Measurements from ENCODE around the gene CATSPERZ.

The CATSPERZ gene

GRCh38 chr11:64260147-64260708 is 39.9 kb upstream of the CATSPERZ start:
- H3K27me3 Mint-ChIP-seq = no peaks in the 10 kb centered on the region
- ATAC-seq (peak; percentile 46), DNase-seq (no peak)
- H3K4me3 Mint-ChIP-seq = no peak overlapping the region
- H3K4me1 Mint-ChIP-seq = peaks cover 14% of the 10 kb centered on the region
- no peak overlapping the region for H3K27ac Mint-ChIP-seq
- no peaks in the 10 kb centered on the region for H3K9me3 Mint-ChIP-seq

- no peak overlapping the region for H3K4me3 Mint-ChIP-seq
- no peak for ATAC-seq
These were observed 38.5 kb upstream of the CATSPERZ start for GRCh38 chr11:64261556-64262080.

GRCh38 chr11:64262271-64263002 is 37.7 kb upstream of the CATSPERZ start:
- Mint-ChIP-seq H3K27me3 (no peaks in the 10 kb centered on the region), H3K4me1 (peaks cover 15% of the 10 kb centered on the region), H3K27ac (no peak overlapping the region), H3K4me3 (no peak overlapping the region), H3K9me3 (no peaks in the 10 kb centered on the region)
- no peak for ATAC-seq
- DNase-seq = no peak

More at GRCh38 chr11:64261556-64262080, 38.5 kb upstream of the CATSPERZ start:
- H3K27ac Mint-ChIP-seq = no peak overlapping the region
- peaks cover 14% of the 10 kb centered on the region for H3K4me1 Mint-ChIP-seq
- no peak for DNase-seq
- no peaks in the 10 kb centered on the region for H3K27me3 Mint-ChIP-seq
- H3K9me3 Mint-ChIP-seq = no peaks in the 10 kb centered on the region

GRCh38 chr11:64263021-64263946 is 36.9 kb upstream of the CATSPERZ start:
- Mint-ChIP-seq H3K4me3 (no peak overlapping the region), H3K9me3 (no peaks in the 10 kb centered on the region), H3K27ac (no peak overlapping the region), H3K4me1 (peaks cover 23% of the 10 kb centered on the region), H3K27me3 (no peaks in the 10 kb centered on the region)
- ATAC-seq (no peak), DNase-seq (no peak)

DNA sequence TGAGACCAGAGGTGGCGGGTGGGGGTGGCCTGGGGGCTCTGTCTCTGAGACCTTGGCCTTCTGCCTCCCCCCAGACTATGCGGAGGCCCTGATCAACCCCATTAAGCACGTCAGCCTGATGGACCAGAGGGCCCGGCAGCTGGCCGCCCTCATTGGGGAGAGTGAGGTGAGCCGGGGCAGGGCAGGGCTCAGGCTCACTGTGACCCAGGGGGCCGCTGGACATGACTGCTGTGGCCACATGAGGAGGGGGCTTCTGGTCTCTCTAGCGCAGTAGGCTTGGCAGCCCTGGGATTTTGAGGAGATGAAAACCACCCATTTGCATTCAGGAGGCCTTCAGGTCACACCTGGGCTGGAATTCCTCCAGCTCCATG is 36.2 kb upstream of the CATSPERZ start:
- H3K4me1 Mint-ChIP-seq = peaks cover 29% of the 10 kb centered on the region
- H3K9me3 Mint-ChIP-seq = no peaks in the 10 kb centered on the region
- ATAC-seq (no peak), DNase-seq (no peak)
- H3K4me3 Mint-ChIP-seq = no peak overlapping the region
- no peak overlapping the region for H3K27ac Mint-ChIP-seq
- H3K27me3 Mint-ChIP-seq = no peaks in the 10 kb centered on the region

DNA sequence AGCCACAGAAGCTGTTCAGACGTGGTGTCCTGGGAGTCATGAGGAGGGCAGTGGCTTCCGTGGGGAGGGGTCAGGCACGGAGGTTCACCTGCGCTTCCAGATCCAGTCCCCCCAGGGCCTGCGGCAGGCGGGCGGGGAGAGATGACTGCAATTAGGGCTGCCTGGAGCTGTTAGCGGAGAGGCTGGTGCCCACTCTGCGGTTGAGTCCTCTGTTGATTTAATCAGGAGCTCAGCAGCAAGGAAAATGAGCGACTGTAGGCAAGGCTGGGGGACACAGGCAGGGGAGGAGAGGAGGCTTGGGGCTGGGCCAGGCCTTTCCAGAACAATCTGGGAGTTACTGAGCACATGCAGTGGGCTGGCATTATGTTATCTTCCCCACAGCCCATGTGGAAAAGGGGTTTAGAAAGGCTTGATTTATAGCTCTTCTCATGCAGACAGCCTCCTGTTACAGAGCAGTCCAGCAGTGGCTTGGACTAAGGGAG is 35.7 kb upstream of the CATSPERZ start:
- Mint-ChIP-seq H3K9me3 (no peaks in the 10 kb centered on the region), H3K4me3 (no peak overlapping the region), H3K27ac (no peak overlapping the region), H3K27me3 (no peaks in the 10 kb centered on the region), H3K4me1 (peaks cover 30% of the 10 kb centered on the region)
- ATAC-seq (no peak), DNase-seq (no peak)

GRCh38 chr11:64265176-64266160 is 34.7 kb upstream of the CATSPERZ start:
- Mint-ChIP-seq H3K27ac (no peak overlapping the region), H3K4me3 (no peak overlapping the region), H3K27me3 (no peaks in the 10 kb centered on the region), H3K4me1 (peaks cover 24% of the 10 kb centered on the region), H3K9me3 (no peaks in the 10 kb centered on the region)
- DNase-seq (no peak), ATAC-seq (no peak)

DNA sequence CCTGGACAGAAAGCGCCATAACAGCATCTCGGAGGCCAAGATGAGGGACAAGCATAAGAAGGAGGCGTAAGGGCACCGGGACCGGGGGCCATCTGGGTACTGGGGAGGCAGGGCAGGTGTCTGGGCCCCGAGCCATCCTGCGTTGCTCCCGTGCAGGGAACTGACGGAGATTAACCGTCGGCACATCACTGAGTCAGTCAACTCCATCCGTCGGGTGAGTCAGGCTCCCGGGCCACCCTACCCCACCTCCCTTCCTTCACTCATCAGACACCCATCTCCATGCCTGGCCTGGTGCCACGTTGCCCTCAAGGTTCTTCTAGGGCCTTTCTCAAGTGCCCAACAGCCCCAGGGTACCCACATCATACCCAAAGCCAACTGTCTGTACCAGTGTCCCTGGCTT is 33.8 kb upstream of the CATSPERZ start:
- ATAC-seq = no peak
- H3K27ac Mint-ChIP-seq = no peak overlapping the region
- no peak for DNase-seq
- H3K27me3 Mint-ChIP-seq = no peaks in the 10 kb centered on the region
- peaks cover 26% of the 10 kb centered on the region for H3K4me1 Mint-ChIP-seq
- no peaks in the 10 kb centered on the region for H3K9me3 Mint-ChIP-seq
- no peak overlapping the region for H3K4me3 Mint-ChIP-seq

GRCh38 chr11:64267207-64267945 is 32.8 kb upstream of the CATSPERZ start:
- peak overlapping the region; percentile 94 to 99 for H3K4me3 Mint-ChIP-seq
- peak overlapping the region in 1 of 2 donors; percentile 67 for H3K27ac Mint-ChIP-seq
- DNase-seq (no peak), ATAC-seq (no peak)
- peaks cover 35% of the 10 kb centered on the region for H3K4me1 Mint-ChIP-seq
- H3K27me3 Mint-ChIP-seq = no peaks in the 10 kb centered on the region
- H3K9me3 Mint-ChIP-seq = no peaks in the 10 kb centered on the region

GRCh38 chr11:64268025-64268892 is 31.9 kb upstream of the CATSPERZ start:
- Mint-ChIP-seq H3K4me3 (peak overlapping the region; percentile 94 to 99), H3K4me1 (peaks cover 37% of the 10 kb centered on the region), H3K27me3 (no peaks in the 10 kb centered on the region), H3K27ac (peak overlapping the region; percentile 98 to 99), H3K9me3 (no peaks in the 10 kb centered on the region)
- ATAC-seq (no peak), DNase-seq (peak in 1 of 2 donors; percentile 19)

- Mint-ChIP-seq H3K4me1 (peaks cover 37% of the 10 kb centered on the region), H3K9me3 (no peaks in the 10 kb centered on the region), H3K27me3 (no peaks in the 10 kb centered on the region), H3K4me3 (peak overlapping the region; percentile 94 to 99), H3K27ac (peak overlapping the region; percentile 98 to 99)
- ATAC-seq (peak; percentile 44), DNase-seq (peak; percentile 35 to 65)
These were observed 31.1 kb upstream of the CATSPERZ start for GRCh38 chr11:64268893-64269539.

GRCh38 chr11:64269540-64270220 is 30.5 kb upstream of the CATSPERZ start:
- Mint-ChIP-seq H3K4me3 (peak overlapping the region; percentile 94 to 99), H3K27me3 (no peaks in the 10 kb centered on the region), H3K27ac (peak overlapping the region; percentile 98 to 99), H3K4me1 (peaks cover 37% of the 10 kb centered on the region), H3K9me3 (no peaks in the 10 kb centered on the region)
- DNase-seq = peak; percentile 97 to 98
- ATAC-seq = peak; percentile 80

Measured in stimulated activated naive CD8-positive, alpha-beta T cell treated with anti-CD3 and anti-CD28 coated beads, Interleukin-15, amount 100 ng/mL, for 72 hours (primary cell).